GM23338 (cell line): ENCODE data around the gene HIPK1. TPM values are rescaled to one million over a fixed set of nuclear protein-coding genes. Genes with fewer than 3 reads are reported as not detected.

Experiments used
- ATAC-seq: fragments of 200-7000 bp; cut with Tn5 transposase; 3 replicates; pipeline ENCODE4 v1.9.1; 2020
- DNase-seq: peaks from one replicate; pipeline ENCODE4 v3.0.0-alpha.2; 2015; ENCODE audit warnings: low spot score
- H2AFZ ChIP-seq: fragments of 200-600 bp; sonication (generic); 2 replicates; pipeline ENCODE4 v1.8.0; 2016; ENCODE audit warnings: antibody characterized with exemption, mild to moderate bottlenecking, moderate library complexity
- H3F3A ChIP-seq: fragments of 200-600 bp; sonication (generic); replicated peaks from 2 replicates; pipeline ENCODE4 v1.8.0; 2017; ENCODE audit warnings: antibody characterized with exemption, mixed run types, low read depth
- H3K27ac ChIP-seq: fragments of 200-600 bp; sonication (generic); 2 replicates; pipeline ENCODE4 v1.6.1; 2016; ENCODE audit warnings: low read depth
- H3K27me3 ChIP-seq: fragments of 200-600 bp; sonication (generic); 2 replicates; pipeline ENCODE4 v1.8.0; 2016; ENCODE audit warnings: mild to moderate bottlenecking, mixed run types, moderate library complexity; ENCODE audit not compliant: insufficient read depth
- H3K36me3 ChIP-seq: fragments of 200-600 bp; sonication (generic); 2 replicates; pipeline ENCODE4 v1.8.0; 2016; ENCODE audit warnings: mild to moderate bottlenecking; ENCODE audit not compliant: insufficient read depth
- H3K4me1 ChIP-seq: fragments of 200-600 bp; sonication (generic); 2 replicates; pipeline ENCODE4 v1.8.0; 2016; ENCODE audit warnings: mild to moderate bottlenecking, moderate library complexity; ENCODE audit not compliant: insufficient read depth
- H3K4me2 ChIP-seq: fragments of 200-600 bp; sonication (generic); 2 replicates; pipeline ENCODE4 v1.7.1; 2017; ENCODE audit warnings: mixed run types
- H3K4me3 ChIP-seq: fragments of 200-600 bp; sonication (generic); 2 replicates; pipeline ENCODE4 v1.6.1; 2016; ENCODE audit warnings: mixed run types
- H3K79me2 ChIP-seq: fragments of 200-600 bp; sonication (generic); replicated peaks from 2 replicates; pipeline ENCODE4 v1.8.0; 2017; ENCODE audit warnings: mild to moderate bottlenecking; ENCODE audit not compliant: insufficient read depth
- H3K9me2 ChIP-seq: fragments of 200-600 bp; sonication (generic); 2 replicates; pipeline ENCODE4 v1.8.0; 2017; ENCODE audit not compliant: insufficient read depth
- H4K20me1 ChIP-seq: fragments of 200-600 bp; sonication (generic); replicated peaks from 2 replicates; pipeline ENCODE4 v1.8.0; 2017; ENCODE audit warnings: mild to moderate bottlenecking; ENCODE audit not compliant: insufficient read depth
- H3K27ac Mint-ChIP-seq: 2 replicates; pipeline ENCODE4 v1.8.0; 2020; ENCODE audit warnings: inconsistent platforms, mild to moderate bottlenecking, moderate library complexity, mixed read lengths
- H3K27me3 Mint-ChIP-seq: 3 replicates; pipeline ENCODE4 v1.8.0; 2022; ENCODE audit warnings: low read depth, mild to moderate bottlenecking, moderate library complexity, mixed read lengths, inconsistent platforms; ENCODE audit not compliant: insufficient read depth, poor library complexity
- H3K36me3 Mint-ChIP-seq: 3 replicates; pipeline ENCODE4 v1.8.0; 2021; ENCODE audit warnings: low read depth, mild to moderate bottlenecking, inconsistent platforms, moderate library complexity, mixed read lengths
- H3K4me1 Mint-ChIP-seq: 3 replicates; pipeline ENCODE4 v1.8.0; 2020; ENCODE audit warnings: mild to moderate bottlenecking, inconsistent platforms, mixed read lengths
- H3K4me3 Mint-ChIP-seq: 3 replicates; pipeline ENCODE4 v1.8.0; 2021; ENCODE audit warnings: moderate library complexity, mild to moderate bottlenecking, inconsistent platforms, mixed read lengths
- H3K9me3 Mint-ChIP-seq: 3 replicates; pipeline ENCODE4 v1.8.0; 2020; ENCODE audit warnings: moderate library complexity, mild to moderate bottlenecking, inconsistent platforms, mixed read lengths
- CREB1 ChIP-seq: fragments of 250-450 bp; sonication (Bioruptor Pico); IDR thresholded peaks from 2 replicates; pipeline ENCODE4 v1.5.0; 2020; ENCODE audit warnings: low read depth, mild to moderate bottlenecking, moderate library complexity
- EZH2 ChIP-seq: fragments of 200-600 bp; sonication (generic); IDR thresholded peaks from one replicate; pipeline ENCODE4 v1.8.0; 2017; ENCODE audit warnings: antibody characterized with exemption, mild to moderate bottlenecking, low read depth; ENCODE audit not compliant: unreplicated experiment
- EZH2phosphoT487 ChIP-seq: fragments of 200-600 bp; sonication (generic); IDR thresholded peaks from one replicate; pipeline ENCODE4 v1.8.1; 2018; ENCODE audit warnings: antibody characterized with exemption; ENCODE audit not compliant: unreplicated experiment
- JUNB ChIP-seq: IDR thresholded peaks from one replicate; pipeline ENCODE4 v1.6.1; 2016; ENCODE audit warnings: antibody characterized with exemption; ENCODE audit not compliant: unreplicated experiment
- NANOG ChIP-seq: IDR thresholded peaks from 2 replicates; pipeline ENCODE4 v1.6.1; 2016; ENCODE audit warnings: antibody characterized with exemption, borderline replicate concordance
- POLR2AphosphoS5 ChIP-seq: IDR thresholded peaks from 2 replicates; pipeline ENCODE4 v1.6.1; 2016; ENCODE audit warnings: antibody characterized with exemption, low read depth
- STAT1 ChIP-seq: IDR thresholded peaks from one replicate; pipeline ENCODE4 v1.6.1; 2016; ENCODE audit warnings: antibody characterized with exemption; ENCODE audit not compliant: unreplicated experiment
- ZNF114 ChIP-seq: fragments of 250-450 bp; sonication (Bioruptor Pico); IDR thresholded peaks from 2 replicates; pipeline ENCODE4 v1.5.0; 2020; ENCODE audit warnings: mild to moderate bottlenecking, moderate library complexity
- ZNF331 ChIP-seq: fragments of 250-450 bp; sonication (Bioruptor Pico); IDR thresholded peaks from 2 replicates; pipeline ENCODE4 v1.5.0; 2020; ENCODE audit warnings: low read depth, mild to moderate bottlenecking, moderate library complexity
- long read RNA-seq: library from polyadenylated mRNA; unstranded; transcript quantifications from one replicate; pipeline ENCODE4 v2.0.0, GENCODE V29; 2020; ENCODE audit not compliant: unreplicated experiment
- polyA plus RNA-seq: library from polyadenylated mRNA; unstranded; fragments of >200 nt; fragmentation: Nextera tagmentation; extraction: Ambion mirVana; gene quantifications from 2 replicates; pipeline ENCODE4 v1.2.1, GENCODE V29; 2016
- total RNA-seq: library from RNA; depleted of rRNA; stranded (reverse); fragments of >200 nt; shearing (Covaris generic); gene quantifications from 2 replicates; pipeline ENCODE4 v1.2.3, GENCODE V29; 2014; rRNA removed
- TF ChIP-seq, protein P1 (sequence below), 2 experiments: fragments of 200-600 bp in 1 of 2; sonication (generic) in 1 of 2; conservative IDR thresholded peaks; 2 replicates each; pipeline versions ENCODE4 v1.5.1 to v1.6.1; 2016 to 2017; ENCODE audit warnings: antibody characterized with exemption in 2 of 2, low read depth in 2 of 2, mild to moderate bottlenecking in 2 of 2, moderate library complexity in 1 of 2
- TF ChIP-seq, protein P2 (sequence below): fragments of 250-450 bp; sonication (Bioruptor Pico); IDR thresholded peaks from 2 replicates; pipeline ENCODE4 v1.5.0; 2020; ENCODE audit warnings: mild to moderate bottlenecking, moderate library complexity
- TF ChIP-seq, protein P3 (sequence below): IDR thresholded peaks from one replicate; pipeline ENCODE4 v1.6.1; 2018; ENCODE audit warnings: antibody characterized with exemption; ENCODE audit not compliant: unreplicated experiment
- TF ChIP-seq, protein P4 (sequence below): IDR thresholded peaks from 2 replicates; pipeline ENCODE4 v1.6.1; 2016; ENCODE audit warnings: antibody characterized with exemption

HIPK1 gene
- total RNA-seq (44.4 and 47.5 TPM in 2 replicates), polyA plus RNA-seq (13.6 and 14.3 TPM in 2 replicates)
- long read RNA-seq, partial matches to known transcripts: 1 of 1 reads
- long read RNA-seq, other reads (novel, unspliced or antisense): 0 of 1 reads

DNA sequence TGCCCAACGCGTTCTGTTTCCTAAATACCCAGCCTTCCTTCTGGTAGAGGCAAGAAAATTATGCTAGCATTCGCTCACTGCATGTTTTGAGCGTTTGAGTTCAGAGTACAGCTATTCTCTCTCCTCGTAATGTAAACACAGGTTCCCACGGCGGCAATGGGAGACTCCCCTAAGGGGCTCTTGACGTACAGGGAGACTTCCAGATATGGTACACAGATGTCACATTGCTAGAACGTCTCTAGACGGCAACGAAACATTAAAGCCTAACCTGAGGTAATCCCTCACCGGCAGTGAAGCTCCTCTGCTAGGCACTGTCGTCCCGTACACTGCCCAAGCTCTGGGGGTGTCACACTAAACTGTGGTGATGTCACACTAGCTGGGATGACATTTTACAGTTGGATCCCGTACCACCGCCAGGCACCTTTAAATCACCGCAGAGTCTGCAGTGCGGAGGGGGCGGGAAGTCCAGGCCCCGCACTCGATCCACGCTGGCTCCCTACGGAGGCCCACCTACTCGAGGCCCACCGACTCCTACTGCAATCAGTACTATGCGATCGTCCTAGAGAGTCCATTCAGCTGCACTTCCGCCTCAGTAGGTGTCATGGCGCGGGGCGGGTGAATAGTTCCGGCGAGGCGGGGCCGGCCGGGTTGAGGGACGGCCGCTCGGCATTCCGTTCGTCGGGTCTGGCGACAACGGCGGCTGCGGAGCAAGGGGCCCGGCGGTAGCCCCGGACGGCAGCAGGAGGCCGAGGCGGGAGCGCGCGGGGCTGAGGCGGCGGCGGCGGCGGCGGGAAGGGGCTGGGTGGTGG, at the start of gene HIPK1:
HIPK1 (plus strand) TSS at position 384 of the 809 bp plus-strand sequence.
- ATAC-seq (peak; percentile 85), DNase-seq (peak; percentile 98)
- Histone ChIP-seq H2AFZ (peak within 1 kb of the TSS; percentile 100), H3K79me2 (peaks cover 43% of the 10 kb centered on the region), H3K9me2 (no peaks in the 10 kb centered on the region), H3K27ac (peak within 1 kb of the TSS; percentile 65; the same call in 1 of the 2 replicates), H3K36me3 (no peaks in the 10 kb centered on the region), H3K4me2 (peak within 1 kb of the TSS; percentile 89), H3K4me3 (peak within 1 kb of the TSS; percentile 97), H3K27me3 (no peaks in the 10 kb centered on the region), H3F3A (0 out of 2 replicates have a peak, but pooled peaks cover 8% of the 10 kb centered on the region), H4K20me1 (peaks cover 5% of the 10 kb centered on the region; the same call in 1 of the 2 replicates), H3K4me1 (peaks cover 25% of the 10 kb centered on the region)
- Mint-ChIP-seq H3K4me3 (peak within 1 kb of the TSS; percentile 94), H3K27me3 (peaks cover 5% of the 10 kb centered on the region), H3K36me3 (no peaks in the 10 kb centered on the region; the same call in 2 of the 3 replicates), H3K9me3 (no peaks in the 10 kb centered on the region), H3K4me1 (peaks cover 25% of the 10 kb centered on the region), H3K27ac (peak within 1 kb of the TSS; percentile 76)
- TF ChIP-seq NANOG (no peak), ZNF331 (no peak), JUNB (no peak), ZNF114 (no peak), EZH2 (no peak), EZH2phosphoT487 (no peak), CREB1 (peak; percentile 81), POLR2AphosphoS5 (peak; percentile 74), STAT1 (no peak)
- TF ChIP-seq, protein P1, sequence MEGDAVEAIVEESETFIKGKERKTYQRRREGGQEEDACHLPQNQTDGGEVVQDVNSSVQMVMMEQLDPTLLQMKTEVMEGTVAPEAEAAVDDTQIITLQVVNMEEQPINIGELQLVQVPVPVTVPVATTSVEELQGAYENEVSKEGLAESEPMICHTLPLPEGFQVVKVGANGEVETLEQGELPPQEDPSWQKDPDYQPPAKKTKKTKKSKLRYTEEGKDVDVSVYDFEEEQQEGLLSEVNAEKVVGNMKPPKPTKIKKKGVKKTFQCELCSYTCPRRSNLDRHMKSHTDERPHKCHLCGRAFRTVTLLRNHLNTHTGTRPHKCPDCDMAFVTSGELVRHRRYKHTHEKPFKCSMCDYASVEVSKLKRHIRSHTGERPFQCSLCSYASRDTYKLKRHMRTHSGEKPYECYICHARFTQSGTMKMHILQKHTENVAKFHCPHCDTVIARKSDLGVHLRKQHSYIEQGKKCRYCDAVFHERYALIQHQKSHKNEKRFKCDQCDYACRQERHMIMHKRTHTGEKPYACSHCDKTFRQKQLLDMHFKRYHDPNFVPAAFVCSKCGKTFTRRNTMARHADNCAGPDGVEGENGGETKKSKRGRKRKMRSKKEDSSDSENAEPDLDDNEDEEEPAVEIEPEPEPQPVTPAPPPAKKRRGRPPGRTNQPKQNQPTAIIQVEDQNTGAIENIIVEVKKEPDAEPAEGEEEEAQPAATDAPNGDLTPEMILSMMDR (conservative IDR thresholded peaks at IDR 0.05; ENCODE audit: low read depth in 2 of 2): 0 out of 4 replicates have a peak, but pooled peaks of 1 of the 2 experiments have one; percentile 4
- TF ChIP-seq, protein P2, sequence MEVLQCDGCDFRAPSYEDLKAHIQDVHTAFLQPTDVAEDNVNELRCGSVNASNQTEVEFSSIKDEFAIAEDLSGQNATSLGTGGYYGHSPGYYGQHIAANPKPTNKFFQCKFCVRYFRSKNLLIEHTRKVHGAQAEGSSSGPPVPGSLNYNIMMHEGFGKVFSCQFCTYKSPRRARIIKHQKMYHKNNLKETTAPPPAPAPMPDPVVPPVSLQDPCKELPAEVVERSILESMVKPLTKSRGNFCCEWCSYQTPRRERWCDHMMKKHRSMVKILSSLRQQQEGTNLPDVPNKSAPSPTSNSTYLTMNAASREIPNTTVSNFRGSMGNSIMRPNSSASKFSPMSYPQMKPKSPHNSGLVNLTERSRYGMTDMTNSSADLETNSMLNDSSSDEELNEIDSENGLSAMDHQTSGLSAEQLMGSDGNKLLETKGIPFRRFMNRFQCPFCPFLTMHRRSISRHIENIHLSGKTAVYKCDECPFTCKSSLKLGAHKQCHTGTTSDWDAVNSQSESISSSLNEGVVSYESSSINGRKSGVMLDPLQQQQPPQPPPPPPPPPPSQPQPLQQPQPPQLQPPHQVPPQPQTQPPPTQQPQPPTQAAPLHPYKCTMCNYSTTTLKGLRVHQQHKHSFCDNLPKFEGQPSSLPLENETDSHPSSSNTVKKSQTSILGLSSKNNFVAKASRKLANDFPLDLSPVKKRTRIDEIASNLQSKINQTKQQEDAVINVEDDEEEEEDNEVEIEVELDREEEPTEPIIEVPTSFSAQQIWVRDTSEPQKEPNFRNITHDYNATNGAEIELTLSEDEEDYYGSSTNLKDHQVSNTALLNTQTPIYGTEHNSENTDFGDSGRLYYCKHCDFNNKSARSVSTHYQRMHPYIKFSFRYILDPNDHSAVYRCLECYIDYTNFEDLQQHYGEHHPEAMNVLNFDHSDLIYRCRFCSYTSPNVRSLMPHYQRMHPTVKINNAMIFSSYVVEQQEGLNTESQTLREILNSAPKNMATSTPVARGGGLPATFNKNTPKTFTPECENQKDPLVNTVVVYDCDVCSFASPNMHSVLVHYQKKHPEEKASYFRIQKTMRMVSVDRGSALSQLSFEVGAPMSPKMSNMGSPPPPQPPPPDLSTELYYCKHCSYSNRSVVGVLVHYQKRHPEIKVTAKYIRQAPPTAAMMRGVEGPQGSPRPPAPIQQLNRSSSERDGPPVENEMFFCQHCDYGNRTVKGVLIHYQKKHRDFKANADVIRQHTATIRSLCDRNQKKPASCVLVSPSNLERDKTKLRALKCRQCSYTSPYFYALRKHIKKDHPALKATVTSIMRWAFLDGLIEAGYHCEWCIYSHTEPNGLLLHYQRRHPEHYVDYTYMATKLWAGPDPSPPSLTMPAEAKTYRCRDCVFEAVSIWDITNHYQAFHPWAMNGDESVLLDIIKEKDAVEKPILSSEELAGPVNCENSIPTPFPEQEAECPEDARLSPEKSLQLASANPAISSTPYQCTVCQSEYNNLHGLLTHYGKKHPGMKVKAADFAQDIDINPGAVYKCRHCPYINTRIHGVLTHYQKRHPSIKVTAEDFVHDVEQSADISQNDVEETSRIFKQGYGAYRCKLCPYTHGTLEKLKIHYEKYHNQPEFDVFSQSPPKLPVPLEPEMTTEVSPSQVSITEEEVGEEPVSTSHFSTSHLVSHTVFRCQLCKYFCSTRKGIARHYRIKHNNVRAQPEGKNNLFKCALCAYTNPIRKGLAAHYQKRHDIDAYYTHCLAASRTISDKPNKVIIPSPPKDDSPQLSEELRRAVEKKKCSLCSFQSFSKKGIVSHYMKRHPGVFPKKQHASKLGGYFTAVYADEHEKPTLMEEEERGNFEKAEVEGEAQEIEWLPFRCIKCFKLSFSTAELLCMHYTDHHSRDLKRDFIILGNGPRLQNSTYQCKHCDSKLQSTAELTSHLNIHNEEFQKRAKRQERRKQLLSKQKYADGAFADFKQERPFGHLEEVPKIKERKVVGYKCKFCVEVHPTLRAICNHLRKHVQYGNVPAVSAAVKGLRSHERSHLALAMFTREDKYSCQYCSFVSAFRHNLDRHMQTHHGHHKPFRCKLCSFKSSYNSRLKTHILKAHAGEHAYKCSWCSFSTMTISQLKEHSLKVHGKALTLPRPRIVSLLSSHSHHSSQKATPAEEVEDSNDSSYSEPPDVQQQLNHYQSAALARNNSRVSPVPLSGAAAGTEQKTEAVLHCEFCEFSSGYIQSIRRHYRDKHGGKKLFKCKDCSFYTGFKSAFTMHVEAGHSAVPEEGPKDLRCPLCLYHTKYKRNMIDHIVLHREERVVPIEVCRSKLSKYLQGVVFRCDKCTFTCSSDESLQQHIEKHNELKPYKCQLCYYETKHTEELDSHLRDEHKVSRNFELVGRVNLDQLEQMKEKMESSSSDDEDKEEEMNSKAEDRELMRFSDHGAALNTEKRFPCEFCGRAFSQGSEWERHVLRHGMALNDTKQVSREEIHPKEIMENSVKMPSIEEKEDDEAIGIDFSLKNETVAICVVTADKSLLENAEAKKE (CRISPR knock-in tag): no peak
- TF ChIP-seq, protein P3, sequence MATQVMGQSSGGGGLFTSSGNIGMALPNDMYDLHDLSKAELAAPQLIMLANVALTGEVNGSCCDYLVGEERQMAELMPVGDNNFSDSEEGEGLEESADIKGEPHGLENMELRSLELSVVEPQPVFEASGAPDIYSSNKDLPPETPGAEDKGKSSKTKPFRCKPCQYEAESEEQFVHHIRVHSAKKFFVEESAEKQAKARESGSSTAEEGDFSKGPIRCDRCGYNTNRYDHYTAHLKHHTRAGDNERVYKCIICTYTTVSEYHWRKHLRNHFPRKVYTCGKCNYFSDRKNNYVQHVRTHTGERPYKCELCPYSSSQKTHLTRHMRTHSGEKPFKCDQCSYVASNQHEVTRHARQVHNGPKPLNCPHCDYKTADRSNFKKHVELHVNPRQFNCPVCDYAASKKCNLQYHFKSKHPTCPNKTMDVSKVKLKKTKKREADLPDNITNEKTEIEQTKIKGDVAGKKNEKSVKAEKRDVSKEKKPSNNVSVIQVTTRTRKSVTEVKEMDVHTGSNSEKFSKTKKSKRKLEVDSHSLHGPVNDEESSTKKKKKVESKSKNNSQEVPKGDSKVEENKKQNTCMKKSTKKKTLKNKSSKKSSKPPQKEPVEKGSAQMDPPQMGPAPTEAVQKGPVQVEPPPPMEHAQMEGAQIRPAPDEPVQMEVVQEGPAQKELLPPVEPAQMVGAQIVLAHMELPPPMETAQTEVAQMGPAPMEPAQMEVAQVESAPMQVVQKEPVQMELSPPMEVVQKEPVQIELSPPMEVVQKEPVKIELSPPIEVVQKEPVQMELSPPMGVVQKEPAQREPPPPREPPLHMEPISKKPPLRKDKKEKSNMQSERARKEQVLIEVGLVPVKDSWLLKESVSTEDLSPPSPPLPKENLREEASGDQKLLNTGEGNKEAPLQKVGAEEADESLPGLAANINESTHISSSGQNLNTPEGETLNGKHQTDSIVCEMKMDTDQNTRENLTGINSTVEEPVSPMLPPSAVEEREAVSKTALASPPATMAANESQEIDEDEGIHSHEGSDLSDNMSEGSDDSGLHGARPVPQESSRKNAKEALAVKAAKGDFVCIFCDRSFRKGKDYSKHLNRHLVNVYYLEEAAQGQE: no peak
- TF ChIP-seq, protein P4, sequence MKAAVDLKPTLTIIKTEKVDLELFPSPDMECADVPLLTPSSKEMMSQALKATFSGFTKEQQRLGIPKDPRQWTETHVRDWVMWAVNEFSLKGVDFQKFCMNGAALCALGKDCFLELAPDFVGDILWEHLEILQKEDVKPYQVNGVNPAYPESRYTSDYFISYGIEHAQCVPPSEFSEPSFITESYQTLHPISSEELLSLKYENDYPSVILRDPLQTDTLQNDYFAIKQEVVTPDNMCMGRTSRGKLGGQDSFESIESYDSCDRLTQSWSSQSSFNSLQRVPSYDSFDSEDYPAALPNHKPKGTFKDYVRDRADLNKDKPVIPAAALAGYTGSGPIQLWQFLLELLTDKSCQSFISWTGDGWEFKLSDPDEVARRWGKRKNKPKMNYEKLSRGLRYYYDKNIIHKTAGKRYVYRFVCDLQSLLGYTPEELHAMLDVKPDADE: peak; percentile 96
